Non-pigmented ciliary epithelial cell (primary cell): Measurements from ENCODE around the gene SMIM20.

Experiments used
- DNase-seq: peaks from one replicate; pipeline ENCODE4 v3.0.0-alpha.2; 2010; ENCODE audit warnings: low read depth

Gene SMIM20

GRCh38 chr4:25926462-25926861 lies 12.4 kb downstream of the SMIM20 start:
- DNase-seq, result no peak

- no peak for DNase-seq
Observed at GRCh38 chr4:25927361-25928195, 13.6 kb downstream of the SMIM20 start.

DNA sequence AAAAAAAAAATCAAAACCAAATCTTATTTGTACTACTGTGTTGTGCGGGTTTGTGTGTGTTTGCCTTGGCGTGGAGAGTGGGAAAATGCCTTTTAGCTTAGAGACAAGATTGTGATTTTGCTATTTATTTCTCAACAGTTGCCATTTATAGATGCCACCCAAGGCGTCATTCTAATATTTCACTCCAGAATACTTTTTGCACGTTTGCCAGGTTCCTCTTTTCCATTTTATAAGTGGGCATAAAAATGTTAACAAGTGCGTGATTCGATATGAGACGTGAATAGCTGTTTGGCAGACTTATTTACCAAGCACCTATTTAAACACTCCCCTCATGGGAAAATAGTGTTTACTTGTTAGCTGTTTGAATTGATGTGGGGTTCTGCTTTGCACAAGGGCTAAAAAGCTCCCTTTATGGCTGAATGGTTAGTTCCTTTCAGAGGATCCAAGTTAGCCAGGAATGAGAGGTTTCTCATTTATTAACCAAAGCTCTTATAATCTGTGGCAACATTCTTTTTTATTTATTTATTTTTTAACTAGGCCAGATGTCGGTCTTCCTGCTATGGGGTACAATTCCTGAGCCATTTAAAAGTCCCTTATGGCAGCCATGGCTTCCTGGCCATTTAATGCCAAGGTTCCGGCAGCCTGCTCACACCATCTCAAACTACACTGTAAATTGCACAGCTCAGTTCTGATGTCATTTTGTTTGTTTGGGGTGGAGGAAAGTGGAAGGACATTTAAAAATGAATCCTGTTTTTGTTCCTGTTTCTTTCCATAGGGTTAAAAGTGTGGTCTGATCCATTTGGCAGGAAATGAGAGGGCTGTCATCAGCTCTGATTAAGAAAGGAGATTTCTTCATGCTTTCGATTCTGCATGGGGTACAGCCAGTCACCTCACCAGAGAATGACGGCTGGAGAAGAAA lies 14.6 kb downstream of the SMIM20 start:
- no peak for DNase-seq

GRCh38 chr4:25929298-25929686 lies 15.3 kb downstream of the SMIM20 start:
- no peak for DNase-seq

DNA sequence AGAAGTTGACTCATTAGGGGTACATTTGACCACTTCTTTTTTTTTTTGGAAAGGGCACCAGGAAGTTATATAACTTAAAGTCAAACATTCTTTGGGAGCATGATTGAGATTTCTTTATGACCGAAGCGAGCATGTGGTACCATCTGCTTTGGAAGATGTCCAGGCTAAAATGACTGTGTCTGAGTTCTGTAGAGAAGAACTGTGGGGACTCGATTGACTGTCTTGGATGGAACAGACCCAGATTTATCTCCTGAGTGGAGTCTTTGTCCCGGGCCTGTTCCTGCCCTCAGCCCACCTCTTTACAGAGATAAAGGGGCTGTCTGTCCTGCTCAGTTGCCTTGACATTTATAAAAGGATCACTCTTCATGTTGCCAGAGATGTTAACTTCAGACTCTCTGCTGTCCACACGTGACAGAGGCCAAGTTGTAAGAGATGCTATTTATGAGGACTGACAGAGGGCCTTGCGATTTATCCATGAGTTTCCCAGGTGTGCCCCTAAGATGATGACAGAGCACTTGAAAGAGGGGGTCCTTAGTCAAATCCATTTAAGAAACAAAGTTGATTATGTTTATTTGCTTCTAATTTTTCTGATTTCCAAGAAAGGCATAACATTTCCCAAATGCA lies 16.8 kb downstream of the SMIM20 start:
- no peak for DNase-seq

DNA sequence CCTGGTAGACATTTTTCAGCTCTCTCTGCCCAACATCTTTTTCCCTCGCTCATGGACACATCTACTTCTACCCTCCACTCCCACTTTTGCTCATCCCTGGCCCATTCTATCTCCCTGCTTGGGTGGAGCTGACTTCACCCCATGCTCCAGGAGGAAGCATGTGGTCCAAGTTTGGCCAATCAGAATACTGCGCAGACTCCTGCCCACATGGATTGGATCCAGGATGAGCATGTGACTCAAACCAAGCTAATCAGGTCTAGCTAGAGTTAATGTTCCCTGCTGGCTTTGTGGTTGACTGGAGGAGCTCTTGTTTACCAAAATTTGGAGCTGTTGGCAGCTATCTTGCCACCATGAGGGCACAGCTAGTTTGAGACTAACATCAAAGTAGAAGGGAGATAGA lies 22.7 kb downstream of the SMIM20 start:
- DNase-seq, result no peak

DNA sequence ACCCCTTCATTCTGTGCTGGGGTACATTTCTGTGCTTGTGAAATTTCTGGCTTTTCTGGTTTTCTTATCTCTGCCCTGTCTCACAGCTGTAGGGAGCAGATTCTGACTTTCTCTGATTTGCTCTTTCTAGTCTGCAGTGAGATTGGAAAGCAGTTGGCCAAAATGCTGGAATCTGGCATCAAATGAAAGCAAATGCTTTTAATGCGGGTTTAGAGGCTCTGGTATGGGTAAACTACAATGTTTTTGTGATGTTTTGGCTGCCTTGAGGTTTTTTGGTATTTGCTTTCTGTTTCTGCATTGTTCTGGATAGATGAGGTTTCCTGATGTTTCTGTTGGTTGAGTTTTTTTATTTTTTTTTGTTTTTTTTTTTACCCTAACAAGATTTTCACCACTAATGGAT lies 23.8 kb downstream of the SMIM20 start:
- DNase-seq, result peak; percentile 14

GRCh38 chr4:25938366-25938765 lies 24.3 kb downstream of the SMIM20 start:
- no peak for DNase-seq

- DNase-seq, result peak; percentile 5
Observed at GRCh38 chr4:25938787-25939186, 24.8 kb downstream of the SMIM20 start.

- DNase-seq, result no peak
Observed at GRCh38 chr4:25939330-25939729, 25.3 kb downstream of the SMIM20 start.

DNA sequence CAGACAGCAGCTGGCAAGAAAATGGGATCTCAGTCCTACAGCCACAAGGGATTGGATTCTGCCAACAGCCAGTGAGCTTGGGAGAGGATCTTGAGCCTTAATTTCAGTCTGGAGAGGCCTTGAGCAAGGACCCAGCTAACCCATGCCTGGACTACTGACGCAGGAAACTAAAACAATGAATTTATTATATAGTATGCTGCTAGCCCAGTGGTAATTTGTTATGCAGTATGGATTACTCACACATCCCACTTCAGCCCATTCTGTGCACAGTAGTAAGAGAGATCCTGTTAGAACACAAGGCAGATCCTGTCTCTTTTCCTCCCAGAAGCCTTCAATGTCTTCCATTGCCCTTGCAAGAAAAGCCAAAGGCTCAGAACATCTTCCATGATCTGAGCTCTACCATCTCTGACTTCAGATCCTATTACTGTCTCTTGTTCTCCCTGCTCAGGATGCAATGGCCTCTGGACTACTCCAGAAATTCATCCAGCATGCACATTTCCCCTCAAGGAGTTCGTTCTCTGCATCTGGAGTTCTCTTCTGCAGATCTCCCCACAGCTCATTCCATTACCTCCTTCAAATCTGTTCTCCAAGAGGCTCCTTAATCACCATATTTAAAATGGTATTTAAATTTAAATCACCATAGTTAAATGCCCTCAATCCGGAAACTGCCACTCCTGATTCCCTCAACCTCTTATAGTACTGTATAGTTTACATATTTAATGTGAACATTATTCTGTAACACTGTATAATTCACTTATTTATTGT lies 27.6 kb downstream of the SMIM20 start:
- DNase-seq, result no peak

DNA sequence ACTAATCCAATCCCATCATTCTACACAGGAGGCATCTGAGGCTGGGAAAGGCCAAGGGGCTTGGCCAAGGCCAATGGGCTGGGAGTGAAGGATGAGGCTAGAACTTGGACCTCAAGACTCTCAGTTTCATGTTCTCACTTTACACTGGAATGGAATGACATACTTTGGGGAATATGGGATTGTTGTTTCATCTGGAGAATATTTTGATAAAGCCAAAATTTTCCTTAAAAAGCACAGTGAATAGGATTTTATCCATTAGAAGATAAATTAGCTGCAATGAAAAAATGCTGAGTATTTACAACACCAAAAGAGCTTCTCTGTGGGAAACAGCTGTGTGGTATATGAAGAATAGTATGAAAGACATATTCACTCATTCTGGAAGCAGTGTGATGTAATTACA lies 29.3 kb downstream of the SMIM20 start:
- DNase-seq, result no peak

- no peak for DNase-seq
Observed at GRCh38 chr4:25943805-25944204, 29.8 kb downstream of the SMIM20 start.

GRCh38 chr4:25948051-25948450 lies 34.0 kb downstream of the SMIM20 start:
- no peak for DNase-seq

DNA sequence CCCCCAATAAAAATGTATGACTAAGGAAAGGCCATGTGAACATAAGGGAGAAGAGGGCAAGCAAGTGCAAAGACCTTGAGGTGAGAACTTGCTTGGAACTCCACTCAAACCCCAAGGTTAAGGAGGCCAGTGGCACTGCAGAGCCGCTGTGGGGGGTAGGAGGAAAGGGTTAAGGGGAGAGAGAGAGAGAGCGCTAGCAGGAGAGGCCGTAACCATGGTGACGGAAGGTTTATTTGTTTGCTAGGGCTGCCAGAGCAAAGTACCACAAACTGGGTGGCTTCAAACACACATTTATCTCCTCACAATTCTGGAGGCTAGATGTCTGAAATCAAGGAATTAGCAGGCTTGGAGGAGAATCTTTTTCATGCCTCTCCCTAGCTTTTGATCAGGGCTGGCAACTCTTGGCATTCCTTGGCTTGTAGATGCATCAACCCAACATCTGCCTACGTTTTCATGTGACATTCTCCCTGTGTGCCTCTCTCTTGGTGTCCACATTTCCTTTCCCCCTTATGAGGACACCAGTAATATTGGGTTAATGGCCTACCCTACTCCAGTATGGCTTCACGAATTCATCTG lies 35.2 kb downstream of the SMIM20 start:
- no peak for DNase-seq

DNA sequence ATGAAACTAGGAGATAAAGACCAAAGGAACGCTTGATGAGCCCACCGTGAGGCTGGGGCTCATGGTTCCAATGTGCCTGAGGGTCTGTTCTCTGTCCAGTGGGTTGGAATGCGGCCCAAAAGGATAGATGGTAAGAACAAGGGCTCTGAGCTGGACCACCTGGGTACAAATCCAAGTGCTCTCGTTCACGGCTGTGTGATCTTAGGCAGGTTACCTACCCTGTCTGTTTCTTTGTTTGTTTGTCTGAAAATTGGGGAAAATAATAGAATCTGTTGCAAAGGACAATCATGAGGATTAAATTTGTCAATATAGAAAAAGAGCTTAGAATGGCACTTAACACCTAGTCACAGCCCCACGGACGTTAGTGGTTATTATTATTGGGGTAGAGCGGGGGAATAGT lies 36.0 kb downstream of the SMIM20 start:
- no peak for DNase-seq

DNA sequence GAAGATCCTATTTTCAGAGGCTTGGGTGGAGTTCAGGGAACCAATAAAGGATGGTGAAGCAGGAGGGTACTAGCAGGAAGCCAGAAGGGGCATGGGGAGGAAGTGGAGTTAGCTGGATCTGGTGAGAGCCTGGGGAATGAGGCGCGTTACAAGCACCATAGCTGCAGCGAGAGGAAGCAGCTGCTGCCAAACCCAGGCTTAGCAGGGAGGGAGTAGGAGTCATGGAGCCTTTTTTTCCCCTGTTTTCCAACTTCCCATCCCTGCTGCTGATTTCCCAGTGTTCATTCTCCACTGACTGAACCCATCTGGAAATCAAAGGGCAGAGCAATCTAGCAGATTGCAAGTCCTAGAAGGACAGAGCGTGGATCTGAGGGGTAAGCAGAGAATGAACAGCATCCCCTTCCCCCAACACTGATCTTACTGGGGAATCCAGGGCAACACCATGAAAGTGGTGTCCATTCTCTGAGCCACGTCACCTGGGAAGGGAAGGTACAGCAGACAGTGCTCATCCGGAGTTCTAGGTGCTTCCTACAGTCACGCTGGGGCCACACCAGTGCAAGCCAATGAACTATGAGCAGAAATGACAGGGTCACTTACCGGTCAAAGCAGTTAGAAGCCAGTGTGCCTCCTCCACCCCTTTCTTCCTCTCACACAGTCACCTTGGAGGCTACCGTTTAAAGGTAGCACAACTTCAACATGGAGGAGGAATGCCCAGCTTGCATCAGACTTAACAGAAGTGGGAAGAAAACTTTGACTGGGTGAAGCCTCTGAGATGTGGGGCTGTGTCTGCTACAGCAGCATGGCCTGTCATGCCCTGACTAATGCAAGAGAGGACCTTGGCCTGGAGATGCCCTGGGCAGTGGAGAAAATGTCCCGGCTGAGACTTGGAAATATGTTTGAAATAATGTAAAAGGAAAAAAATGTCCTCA lies 36.7 kb downstream of the SMIM20 start:
- no peak for DNase-seq

DNA sequence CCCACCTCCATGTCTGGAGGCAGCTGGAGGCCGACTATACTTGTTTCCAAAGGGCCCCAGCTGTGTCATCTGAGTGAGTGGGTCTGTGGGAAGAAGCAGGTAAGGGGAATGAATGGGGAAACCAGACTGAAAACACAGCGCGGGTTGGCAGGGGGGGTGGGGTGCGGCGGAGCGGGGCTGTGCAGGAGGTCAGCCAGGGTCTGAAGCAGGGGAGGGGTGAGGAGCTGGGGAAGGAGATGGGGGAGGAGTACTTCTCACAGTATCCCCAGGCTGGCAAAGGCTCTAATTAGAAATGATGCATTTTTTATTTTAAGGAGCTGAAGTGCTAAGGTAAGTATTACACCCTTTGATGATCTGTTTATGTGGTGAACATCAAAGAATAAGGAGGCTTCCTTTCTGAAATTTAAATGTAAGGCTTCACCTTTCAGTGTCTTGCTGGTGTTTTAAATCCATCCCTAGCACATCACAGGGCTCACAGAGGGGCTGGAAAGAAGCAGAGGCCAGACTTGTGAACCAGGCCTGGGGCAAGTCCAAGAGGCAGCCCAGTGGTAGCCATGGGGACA lies 37.5 kb downstream of the SMIM20 start:
- no peak for DNase-seq

DNA sequence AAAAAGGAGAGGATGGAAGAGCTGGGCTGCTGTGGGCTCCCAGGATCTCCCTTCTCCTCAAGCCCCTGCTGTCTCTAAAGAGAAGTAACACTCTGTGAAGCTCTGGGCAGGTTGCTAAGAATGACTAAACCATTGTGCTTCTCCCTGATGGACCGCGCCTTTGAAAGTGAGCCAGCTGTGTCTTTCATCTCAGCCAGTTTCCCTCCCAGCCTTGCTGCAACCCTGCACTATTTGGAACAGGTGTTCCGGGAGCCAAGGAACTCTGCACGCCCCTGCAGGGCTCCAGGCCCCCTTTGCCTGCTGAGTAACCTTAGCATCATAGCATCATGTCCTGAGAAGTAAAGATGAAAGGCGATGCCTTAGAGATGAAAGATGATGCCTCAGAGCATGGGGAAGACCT lies 39.7 kb downstream of the SMIM20 start:
- DNase-seq, result no peak

DNA sequence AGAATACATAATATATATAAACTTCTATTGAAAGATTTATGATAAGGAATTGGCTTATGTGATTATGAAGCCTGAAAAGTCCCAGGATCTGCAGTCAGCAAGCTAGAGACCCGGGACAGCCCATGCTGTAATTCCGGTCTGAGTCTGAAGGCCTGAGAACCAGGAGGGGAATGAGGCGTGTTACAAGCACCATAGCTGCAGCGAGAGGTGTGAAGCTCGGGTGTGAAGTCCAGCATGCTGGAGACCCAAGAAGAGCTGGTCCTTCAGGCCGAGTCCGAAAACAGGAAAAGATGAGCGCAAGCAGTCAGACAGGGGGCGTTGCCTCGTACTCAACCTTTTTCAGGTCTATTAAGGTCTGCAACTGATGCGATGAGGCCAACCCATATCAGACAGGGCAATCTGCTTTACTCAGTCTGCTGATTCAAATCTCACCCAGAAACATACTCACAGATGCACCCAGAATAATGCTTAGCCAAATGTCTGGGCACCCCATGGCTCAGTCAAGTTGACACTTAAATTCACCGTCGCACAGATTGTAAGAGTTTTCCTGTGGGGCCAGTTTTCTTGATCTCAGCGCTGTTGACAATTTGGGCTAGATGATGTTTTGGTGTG lies 40.4 kb downstream of the SMIM20 start:
- no peak for DNase-seq
